Peyer's patch (tissue), 4 donors: ENCODE results near the gene RPE.

ENCODE experiments used
- POLR2A ChIP-seq, 2 donors: fragments of 450-650 bp; IDR thresholded peaks; one replicate each; pipeline ENCODE4 v1.5.1; 2017; ENCODE audit warnings: antibody characterized with exemption in 2 of 2, mild to moderate bottlenecking in 2 of 2, moderate library complexity in 2 of 2
- TF ChIP-seq, protein P1 (sequence below), 6 experiments: fragments of 450-650 bp in 4 of 6; fragments of 200-600 bp in 2 of 6; sonication (generic) in 1 of 6; IDR thresholded peaks; one replicate each; pipeline ENCODE4 v1.5.1; 2017 to 2019; ENCODE audit warnings: antibody characterized with exemption in 6 of 6, mild to moderate bottlenecking in 3 of 6, moderate library complexity in 1 of 6

DNA sequence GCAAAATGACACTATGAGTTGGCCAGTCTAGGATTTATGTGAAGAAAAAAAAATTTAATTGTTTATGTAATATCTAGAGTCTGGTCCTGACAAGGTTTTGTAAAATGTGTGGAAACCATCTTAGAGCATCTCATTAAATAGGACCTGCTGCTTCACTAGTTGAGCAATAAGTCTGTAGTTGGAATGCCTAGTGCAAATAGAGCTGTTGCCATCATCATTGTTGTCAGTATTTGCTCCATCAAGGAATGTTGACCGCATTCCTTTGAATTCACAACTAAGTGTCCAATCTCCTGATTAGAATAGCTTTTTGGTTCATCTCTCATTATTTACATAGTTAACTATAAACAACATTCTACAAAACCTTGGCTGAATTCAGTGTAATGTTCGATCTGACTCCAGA lies 32.2 kb upstream of the RPE start:
- no peak for TF ChIP-seq POLR2A (IDR thresholded peaks at IDR 0.05)
- TF ChIP-seq, protein P1, sequence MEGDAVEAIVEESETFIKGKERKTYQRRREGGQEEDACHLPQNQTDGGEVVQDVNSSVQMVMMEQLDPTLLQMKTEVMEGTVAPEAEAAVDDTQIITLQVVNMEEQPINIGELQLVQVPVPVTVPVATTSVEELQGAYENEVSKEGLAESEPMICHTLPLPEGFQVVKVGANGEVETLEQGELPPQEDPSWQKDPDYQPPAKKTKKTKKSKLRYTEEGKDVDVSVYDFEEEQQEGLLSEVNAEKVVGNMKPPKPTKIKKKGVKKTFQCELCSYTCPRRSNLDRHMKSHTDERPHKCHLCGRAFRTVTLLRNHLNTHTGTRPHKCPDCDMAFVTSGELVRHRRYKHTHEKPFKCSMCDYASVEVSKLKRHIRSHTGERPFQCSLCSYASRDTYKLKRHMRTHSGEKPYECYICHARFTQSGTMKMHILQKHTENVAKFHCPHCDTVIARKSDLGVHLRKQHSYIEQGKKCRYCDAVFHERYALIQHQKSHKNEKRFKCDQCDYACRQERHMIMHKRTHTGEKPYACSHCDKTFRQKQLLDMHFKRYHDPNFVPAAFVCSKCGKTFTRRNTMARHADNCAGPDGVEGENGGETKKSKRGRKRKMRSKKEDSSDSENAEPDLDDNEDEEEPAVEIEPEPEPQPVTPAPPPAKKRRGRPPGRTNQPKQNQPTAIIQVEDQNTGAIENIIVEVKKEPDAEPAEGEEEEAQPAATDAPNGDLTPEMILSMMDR (IDR thresholded peaks at IDR 0.05): no peak
